CD14-positive monocyte (primary cell): Measurements from ENCODE around the gene UBA1. TPM values are rescaled to one million over a fixed set of nuclear protein-coding genes. Genes with fewer than 3 reads are reported as not detected.

Source experiments
- DNase-seq, 3 donors: peaks; one replicate each; pipeline ENCODE4 v3.0.0-alpha.2; 2011 to 2022
- H2AFZ ChIP-seq: 2 replicates; pipeline ENCODE4 v1.6.0; 2012; ENCODE audit warnings: mild to moderate bottlenecking, low read depth, low read length, inconsistent platforms; ENCODE audit not compliant: insufficient read depth, poor library complexity, severe bottlenecking
- H3K27ac ChIP-seq, 2 donors: 1 replicate in 1 of 2; 2 replicates in 1 of 2; pipeline ENCODE4 v1.5.1; 2012 to 2013; ENCODE audit warnings: low read length in 2 of 2, control low read depth in 1 of 2, inconsistent platforms in 1 of 2, low read depth in 1 of 2, mild to moderate bottlenecking in 1 of 2
- H3K27me3 ChIP-seq, 2 donors: one replicate each; pipeline versions ENCODE4 v1.6.0 to v1.6.1; 2011 to 2013; ENCODE audit warnings: low read length in 2 of 2; ENCODE audit not compliant: control insufficient read depth in 2 of 2, insufficient read depth in 2 of 2
- H3K36me3 ChIP-seq, 2 donors: replicated peaks in 1 of 2; 1 replicate in 1 of 2; 2 replicates in 1 of 2; pipeline versions ENCODE4 v1.5.1 to v1.6.1; 2012 to 2013; ENCODE audit warnings: low read length in 2 of 2, control low read depth in 1 of 2, inconsistent platforms in 1 of 2, mild to moderate bottlenecking in 1 of 2; ENCODE audit not compliant: insufficient read depth in 2 of 2, control insufficient read depth in 1 of 2
- H3K4me1 ChIP-seq, 2 donors: 1 replicate in 1 of 2; 2 replicates in 1 of 2; pipeline versions ENCODE4 v1.5.1 to v1.6.1; 2012 to 2013; ENCODE audit warnings: low read length in 2 of 2, control low read depth in 1 of 2, inconsistent platforms in 1 of 2, mild to moderate bottlenecking in 1 of 2, moderate library complexity in 1 of 2; ENCODE audit not compliant: insufficient read depth in 2 of 2, control insufficient read depth in 1 of 2
- H3K4me2 ChIP-seq: replicated peaks from 2 replicates; pipeline ENCODE3; 2012; ENCODE audit warnings: low read length, moderate library complexity, mild to moderate bottlenecking; ENCODE audit not compliant: poor library complexity, severe bottlenecking; ENCODE audit errors: extremely low read depth
- H3K4me3 ChIP-seq, 3 experiments: fragments of 200-600 bp in 1 of 3; sonication (generic) in 1 of 3; replicated peaks in 1 of 3; 1 replicate in 2 of 3; 2 replicates in 1 of 3; pipeline ENCODE4 v1.5.1; 2011 to 2013; ENCODE audit warnings: low read length in 3 of 3, mild to moderate bottlenecking in 3 of 3, control low read depth in 2 of 3, low read depth in 2 of 3, inconsistent platforms in 1 of 3, moderate library complexity in 1 of 3
- H3K79me2 ChIP-seq: 2 replicates; pipeline ENCODE4 v1.6.0; 2012; ENCODE audit warnings: mild to moderate bottlenecking, control low read depth, inconsistent platforms, low read length, moderate library complexity; ENCODE audit not compliant: insufficient read depth
- H3K9ac ChIP-seq: 2 replicates; pipeline ENCODE4 v1.6.0; 2017; ENCODE audit warnings: low read length, mild to moderate bottlenecking; ENCODE audit not compliant: insufficient read depth, poor library complexity, severe bottlenecking
- H3K9me3 ChIP-seq, 2 donors: replicated peaks in 1 of 2; 1 replicate in 1 of 2; 2 replicates in 1 of 2; pipeline versions ENCODE4 v1.5.1 to v1.6.1; 2012 to 2013; ENCODE audit warnings: low read length in 2 of 2, control low read depth in 1 of 2; ENCODE audit not compliant: control insufficient read depth in 1 of 2, insufficient read depth in 1 of 2
- H4K20me1 ChIP-seq: 2 replicates; pipeline ENCODE4 v1.6.0; 2012; ENCODE audit warnings: mild to moderate bottlenecking, low read length, control low read depth, moderate library complexity; ENCODE audit not compliant: insufficient read depth
- H3K27ac Mint-ChIP-seq, 7 donors: one replicate each; pipeline ENCODE4 v1.8.0; 2020; ENCODE audit warnings: mild to moderate bottlenecking in 7 of 7, mixed read lengths in 7 of 7, moderate library complexity in 6 of 7, inconsistent platforms in 2 of 7
- H3K27me3 Mint-ChIP-seq, 3 donors: one replicate each; pipeline ENCODE4 v1.8.0; 2021 to 2022; ENCODE audit warnings: low read depth in 3 of 3, mild to moderate bottlenecking in 3 of 3, mixed read lengths in 3 of 3, moderate library complexity in 3 of 3, inconsistent platforms in 1 of 3
- H3K36me3 Mint-ChIP-seq, 2 donors: one replicate each; pipeline ENCODE4 v1.8.0; 2020; ENCODE audit warnings: mixed read lengths in 2 of 2, inconsistent platforms in 1 of 2, mild to moderate bottlenecking in 1 of 2
- H3K4me1 Mint-ChIP-seq: one replicate; pipeline ENCODE4 v1.8.0; 2020; ENCODE audit warnings: mild to moderate bottlenecking, mixed read lengths
- H3K4me3 Mint-ChIP-seq, 2 donors: one replicate each; pipeline ENCODE4 v1.8.0; 2020; ENCODE audit warnings: mild to moderate bottlenecking in 2 of 2, mixed read lengths in 2 of 2, moderate library complexity in 1 of 2
- H3K9me3 Mint-ChIP-seq, 7 donors: one replicate each; pipeline ENCODE4 v1.8.0; 2020 to 2022; ENCODE audit warnings: mixed read lengths in 7 of 7, mild to moderate bottlenecking in 6 of 7, moderate library complexity in 6 of 7, inconsistent platforms in 2 of 7
- WGBS: methylation state at CpG from one replicate; pipeline ENCODE4 v1.1.5; 2013; ENCODE audit warnings: missing lambda C conversion rate; ENCODE audit not compliant: insufficient coverage; 5-methylcytosine and 5-hydroxymethylcytosine counted together
- intact Hi-C, 2 donors: fragments of 100-400 bp; cut with micrococcal nuclease; formaldehyde crosslinking; loops; one replicate each; pipeline versions ENCODE4 v1.15.0 to v1.15.1; 2023
- polyA plus RNA-seq, 3 donors: library from polyadenylated mRNA; depleted of rRNA in 1 of 3; unstranded in 2 of 3; stranded (reverse) in 1 of 3; fragments of 300-500 nt in 2 of 3; fragments of >200 nt in 1 of 3; fragmentation: Illumina TruSeq in 2 of 3; gene quantifications; 1 replicate in 2 of 3; 2 replicates in 1 of 3; pipeline ENCODE4 v1.2.3, GENCODE V29; 2012 to 2021
- TF ChIP-seq, protein P1 (sequence below): fragments of 200-600 bp; IDR thresholded peaks from one replicate; pipeline ENCODE4 v1.8.0; 2022; ENCODE audit warnings: antibody characterized with exemption, mild to moderate bottlenecking

UBA1 gene
- polyA plus RNA-seq, 3 donors: 125 to 157 (median 150) TPM

GRCh38 chrX:47232803-47233332, 39.2 kb downstream of the UBA1 start, which contains the start of gene USP11:
Gene USP11 (plus strand): TSS chrX:47233009. CDS start chrX:47233044, 35 bp downstream.
- peaks cover 0 to 11% (median 0%) of the 10 kb centered on the region in 7 donors for H3K9me3 Mint-ChIP-seq
- Histone ChIP-seq H3K4me3 (peak within 1 kb of the TSS; percentile 76 to 82 (median 77)), H3K36me3 (peaks cover 3 to 11% of the 10 kb centered on the region in 2 donors), H2AFZ (peak within 1 kb of the TSS; percentile 47), H3K9ac (peak within 1 kb of the TSS; percentile 86), H3K27me3 (peaks cover 0 to 17% of the 10 kb centered on the region in 2 donors), H3K9me3 (no peaks in the 10 kb centered on the region), H3K27ac (peak within 1 kb of the TSS; percentile 93 to 95), H3K4me2 (peak within 1 kb of the TSS; percentile 72), H3K79me2 (peaks cover 14% of the 10 kb centered on the region), H3K4me1 (peaks cover 8 to 14% of the 10 kb centered on the region in 2 donors), H4K20me1 (no peaks in the 10 kb centered on the region)
- peaks cover 11 to 30% of the 10 kb centered on the region in 2 donors for H3K36me3 Mint-ChIP-seq
- TF ChIP-seq, protein P1, sequence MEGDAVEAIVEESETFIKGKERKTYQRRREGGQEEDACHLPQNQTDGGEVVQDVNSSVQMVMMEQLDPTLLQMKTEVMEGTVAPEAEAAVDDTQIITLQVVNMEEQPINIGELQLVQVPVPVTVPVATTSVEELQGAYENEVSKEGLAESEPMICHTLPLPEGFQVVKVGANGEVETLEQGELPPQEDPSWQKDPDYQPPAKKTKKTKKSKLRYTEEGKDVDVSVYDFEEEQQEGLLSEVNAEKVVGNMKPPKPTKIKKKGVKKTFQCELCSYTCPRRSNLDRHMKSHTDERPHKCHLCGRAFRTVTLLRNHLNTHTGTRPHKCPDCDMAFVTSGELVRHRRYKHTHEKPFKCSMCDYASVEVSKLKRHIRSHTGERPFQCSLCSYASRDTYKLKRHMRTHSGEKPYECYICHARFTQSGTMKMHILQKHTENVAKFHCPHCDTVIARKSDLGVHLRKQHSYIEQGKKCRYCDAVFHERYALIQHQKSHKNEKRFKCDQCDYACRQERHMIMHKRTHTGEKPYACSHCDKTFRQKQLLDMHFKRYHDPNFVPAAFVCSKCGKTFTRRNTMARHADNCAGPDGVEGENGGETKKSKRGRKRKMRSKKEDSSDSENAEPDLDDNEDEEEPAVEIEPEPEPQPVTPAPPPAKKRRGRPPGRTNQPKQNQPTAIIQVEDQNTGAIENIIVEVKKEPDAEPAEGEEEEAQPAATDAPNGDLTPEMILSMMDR: no peak
- H3K27me3 Mint-ChIP-seq: peaks cover 0 to 61% (median 0%) of the 10 kb centered on the region in 3 donors
- DNase-seq: no peak
- intact Hi-C loops: loop anchor here in 1 of 2 donors (2.0 kb wide), 1 partner anchor 14 kb away; the partner anchor contains the start of gene CDK16
- H3K4me3 Mint-ChIP-seq: peak within 1 kb of the TSS; percentile 87 to 96
- H3K4me1 Mint-ChIP-seq: peaks cover 4% of the 10 kb centered on the region
- peak within 1 kb of the TSS; percentile 99 to 100 (median 100) for H3K27ac Mint-ChIP-seq
- WGBS: under 1% methylated on average over 30 of the region's 46 CpGs

GRCh38 chrX:47233333-47234113, 39.9 kb downstream of the UBA1 start:
- no peaks in the 10 kb centered on the region for H3K9me3 ChIP-seq
- under 1% methylated on average over 31 of the region's 51 CpGs for WGBS
- peaks cover 14% of the 10 kb centered on the region for H3K79me2 ChIP-seq
- intact Hi-C loops: loop anchor here in 1 of 2 donors (2.0 kb wide), 1 partner anchor 15 kb away; the partner anchor contains the start of gene CDK16
- H3K27me3 ChIP-seq: peaks cover 0 to 17% of the 10 kb centered on the region in 2 donors
- peak overlapping the region; percentile 76 to 82 (median 77) for H3K4me3 ChIP-seq
- peak overlapping the region; percentile 86 for H3K9ac ChIP-seq
- H3K27ac ChIP-seq: peak overlapping the region; percentile 93 to 95
- TF ChIP-seq, protein P1: no peak
- Mint-ChIP-seq H3K9me3 (peaks cover 0 to 11% (median 0%) of the 10 kb centered on the region in 7 donors), H3K27ac (peak overlapping the region; percentile 99 to 100 (median 100)), H3K4me3 (peak overlapping the region; percentile 87 to 96), H3K27me3 (peaks cover 0 to 58% (median 0%) of the 10 kb centered on the region in 3 donors), H3K36me3 (peaks cover 6 to 24% of the 10 kb centered on the region in 2 donors), H3K4me1 (peaks cover 4% of the 10 kb centered on the region)
- peaks cover 8 to 14% of the 10 kb centered on the region in 2 donors for H3K4me1 ChIP-seq
- DNase-seq: peak; percentile 91 to 97 (median 95)
- H3K4me2 ChIP-seq: peak overlapping the region; percentile 72
- peaks cover 3 to 5% of the 10 kb centered on the region in 2 donors for H3K36me3 ChIP-seq
- peak overlapping the region; percentile 47 for H2AFZ ChIP-seq
- no peaks in the 10 kb centered on the region for H4K20me1 ChIP-seq
